Epithelial cell of proximal tubule (primary cell): ENCODE results near the gene TET3. TPM values are rescaled to one million over a fixed set of nuclear protein-coding genes. Genes with fewer than 3 reads are reported as not detected.

Experiments used
- DNase-seq: peaks from one replicate; pipeline ENCODE4 v3.0.0-alpha.2; 2011; ENCODE audit warnings: low read depth
- H3K4me3 ChIP-seq: 2 replicates; pipeline ENCODE4 v1.5.1; 2011; ENCODE audit warnings: low read depth, mild to moderate bottlenecking, low read length
- total RNA-seq: library from RNA; depleted of rRNA; stranded (reverse); fragments of >200 nt; gene quantifications from 2 replicates; pipeline ENCODE4 v1.2.3, GENCODE V29; 2015
- TF ChIP-seq, protein P1 (sequence below): conservative IDR thresholded peaks from 2 replicates; pipeline ENCODE4 v1.5.1; 2012; ENCODE audit warnings: low read depth, mild to moderate bottlenecking, low read length

Gene TET3
- total RNA-seq, 1 donor from 2014 or later, result 4.8 TPM

DNA sequence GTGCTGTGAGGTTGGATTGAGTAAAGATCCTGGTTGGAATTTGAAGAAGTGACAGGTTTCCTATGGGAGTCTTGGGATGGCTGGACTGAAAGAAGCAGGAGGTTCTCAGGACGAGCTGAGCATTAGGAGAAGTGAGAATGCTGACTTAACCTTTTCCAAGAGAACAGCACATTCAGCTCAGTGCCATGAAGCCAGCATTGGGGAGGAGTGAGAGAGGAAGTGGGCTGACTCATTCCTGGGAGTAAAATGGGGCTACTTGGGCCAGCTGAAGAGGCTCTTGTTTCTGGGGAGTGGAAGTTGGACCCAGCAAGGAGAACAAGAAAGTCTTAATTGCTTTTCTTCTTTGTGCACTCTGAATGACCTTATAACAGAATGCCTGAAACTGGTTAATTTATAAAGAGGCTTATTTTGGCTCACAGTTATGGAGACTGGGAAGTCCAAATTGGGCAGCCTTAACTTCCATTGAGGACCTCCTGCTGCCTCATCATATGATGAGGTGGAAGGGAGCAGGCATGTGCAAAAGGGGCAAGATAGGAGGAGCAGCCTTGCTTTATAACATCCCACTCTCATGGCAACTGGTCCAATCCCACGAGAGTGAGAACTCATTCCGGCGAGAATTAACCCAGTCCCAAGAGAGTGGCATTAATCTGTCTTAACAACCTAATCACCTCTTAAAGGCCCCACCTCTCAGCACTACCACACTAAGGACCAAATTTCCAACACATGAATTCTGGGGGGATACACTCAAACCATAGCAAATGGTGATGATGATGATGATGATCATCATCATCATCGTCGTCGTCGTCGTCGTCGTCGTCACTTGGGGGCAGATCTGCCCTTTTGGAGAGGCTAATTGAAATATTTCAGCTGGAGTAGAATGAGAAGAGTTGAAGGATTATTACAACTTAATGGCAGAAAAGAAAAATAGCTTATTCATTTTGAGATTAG is 31.9 kb upstream of the TET3 start:
- TF ChIP-seq, protein P1, sequence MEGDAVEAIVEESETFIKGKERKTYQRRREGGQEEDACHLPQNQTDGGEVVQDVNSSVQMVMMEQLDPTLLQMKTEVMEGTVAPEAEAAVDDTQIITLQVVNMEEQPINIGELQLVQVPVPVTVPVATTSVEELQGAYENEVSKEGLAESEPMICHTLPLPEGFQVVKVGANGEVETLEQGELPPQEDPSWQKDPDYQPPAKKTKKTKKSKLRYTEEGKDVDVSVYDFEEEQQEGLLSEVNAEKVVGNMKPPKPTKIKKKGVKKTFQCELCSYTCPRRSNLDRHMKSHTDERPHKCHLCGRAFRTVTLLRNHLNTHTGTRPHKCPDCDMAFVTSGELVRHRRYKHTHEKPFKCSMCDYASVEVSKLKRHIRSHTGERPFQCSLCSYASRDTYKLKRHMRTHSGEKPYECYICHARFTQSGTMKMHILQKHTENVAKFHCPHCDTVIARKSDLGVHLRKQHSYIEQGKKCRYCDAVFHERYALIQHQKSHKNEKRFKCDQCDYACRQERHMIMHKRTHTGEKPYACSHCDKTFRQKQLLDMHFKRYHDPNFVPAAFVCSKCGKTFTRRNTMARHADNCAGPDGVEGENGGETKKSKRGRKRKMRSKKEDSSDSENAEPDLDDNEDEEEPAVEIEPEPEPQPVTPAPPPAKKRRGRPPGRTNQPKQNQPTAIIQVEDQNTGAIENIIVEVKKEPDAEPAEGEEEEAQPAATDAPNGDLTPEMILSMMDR, result no peak
- no peak overlapping the region for H3K4me3 ChIP-seq
- DNase-seq, result no peak

DNA sequence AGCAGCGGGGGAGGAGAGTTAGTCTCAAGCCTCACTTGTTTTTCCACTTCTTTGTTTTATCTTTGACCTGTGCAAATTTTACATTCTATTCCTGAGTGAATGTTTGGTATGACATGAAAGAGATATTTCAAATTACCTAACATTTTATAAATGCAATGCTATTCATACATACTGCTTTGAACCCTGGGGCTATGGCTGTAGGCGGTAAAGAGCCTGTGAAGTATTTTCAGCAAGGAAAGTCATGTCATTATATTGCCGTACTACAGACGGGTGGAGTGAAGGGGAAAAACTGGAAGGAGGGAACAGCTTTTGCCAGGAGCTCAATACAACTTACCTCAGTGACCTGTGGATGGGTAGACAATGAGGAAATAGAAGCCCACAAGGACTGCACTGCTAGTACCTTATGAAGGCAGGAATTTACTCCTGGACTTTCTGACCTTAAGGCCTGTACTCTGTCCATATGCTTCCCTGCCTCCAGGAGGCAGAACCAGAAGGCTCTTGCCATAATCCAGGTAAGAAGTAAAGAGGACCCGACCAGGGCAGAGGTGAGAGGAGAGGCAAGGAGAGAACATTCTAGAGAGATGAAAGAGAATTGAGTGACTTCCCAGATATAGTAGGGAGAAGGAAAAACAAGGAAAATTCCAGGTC is 28.4 kb upstream of the TET3 start:
- no peak for DNase-seq
- H3K4me3 ChIP-seq, result no peak overlapping the region

DNA sequence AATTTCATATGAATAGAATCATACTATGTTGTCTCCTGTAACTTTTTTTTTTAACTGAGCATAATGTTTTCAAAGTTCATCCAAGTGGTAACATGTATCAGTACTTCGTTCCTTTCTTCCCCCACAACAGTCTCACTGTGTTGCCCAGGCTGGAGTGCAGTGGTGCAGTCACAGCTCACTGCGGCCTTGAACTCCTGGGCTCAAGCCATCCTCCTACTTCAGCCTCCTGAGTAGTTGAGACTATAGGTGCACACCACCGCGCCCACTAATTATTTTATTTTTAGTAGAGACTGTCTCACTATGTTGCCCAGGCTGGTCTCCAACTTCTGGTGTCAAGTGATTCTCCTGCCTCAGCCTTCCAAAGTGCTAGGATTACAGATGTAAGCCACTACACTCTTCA is 23.4 kb upstream of the TET3 start:
- TF ChIP-seq, protein P1, result no peak
- DNase-seq, result no peak
- H3K4me3 ChIP-seq, result no peak overlapping the region

More for the DNA sequence above, 28.4 kb upstream of the TET3 start:
- TF ChIP-seq, protein P1, result peak; percentile 25

DNA sequence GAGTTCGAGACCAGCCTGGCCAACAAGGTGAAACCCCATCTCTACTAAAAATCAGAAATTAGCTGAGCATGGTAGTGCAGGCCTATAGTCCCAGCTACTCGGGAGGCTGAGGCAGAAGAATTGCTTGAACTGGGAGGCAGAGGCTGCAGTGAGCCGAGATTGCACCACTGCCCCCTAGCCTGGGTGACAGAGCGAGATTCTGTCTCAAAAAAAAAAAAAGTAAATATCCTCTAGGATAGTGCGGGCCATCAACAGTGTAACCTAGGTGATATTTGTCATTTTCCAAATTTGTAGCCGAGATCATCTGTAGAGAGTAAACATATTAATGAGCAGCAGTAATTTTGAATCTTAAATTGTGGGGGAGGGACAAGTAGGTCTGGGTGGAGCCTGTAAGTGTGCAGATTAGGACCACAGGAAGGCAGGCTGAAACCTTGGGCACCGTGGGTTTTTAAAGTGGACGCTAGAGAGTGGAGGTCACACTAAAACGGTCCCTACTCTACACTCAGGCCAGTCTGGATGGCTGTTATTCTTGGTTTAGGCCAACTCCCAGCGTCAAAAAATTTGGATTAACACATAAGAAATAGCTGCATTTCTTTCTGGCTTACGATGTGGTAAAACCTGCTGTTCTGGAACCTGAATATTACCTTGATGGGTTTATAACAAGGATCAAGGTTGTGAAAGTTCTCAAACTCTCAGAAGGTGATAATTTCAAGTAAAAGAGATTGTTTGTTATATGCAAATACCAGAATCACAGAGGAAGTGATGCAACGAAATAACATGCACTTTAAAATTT is 22.7 kb upstream of the TET3 start:
- TF ChIP-seq, protein P1, result no peak
- DNase-seq, result no peak

DNA sequence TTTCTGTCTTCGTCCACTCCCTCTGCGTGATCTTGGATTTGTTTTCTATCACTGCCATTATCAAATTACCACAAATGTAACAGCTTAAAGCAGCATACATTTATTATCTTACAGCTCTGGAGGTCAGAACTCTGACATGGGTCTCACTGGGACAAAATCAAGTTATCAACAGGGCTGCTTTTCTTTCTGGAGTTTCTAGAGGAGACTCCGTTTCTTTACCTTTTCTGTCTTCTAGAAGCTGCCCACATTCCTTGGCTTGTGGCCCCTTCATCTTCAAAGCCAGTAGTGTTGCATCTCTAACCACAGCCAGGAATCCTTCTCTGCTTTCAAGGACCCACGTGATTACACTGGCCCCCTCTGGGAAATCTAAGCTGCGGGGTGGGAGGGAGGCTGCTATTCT is 21.9 kb upstream of the TET3 start:
- no peak overlapping the region for H3K4me3 ChIP-seq
- no peak for DNase-seq
- TF ChIP-seq, protein P1, result no peak

More for the DNA sequence above, 22.7 kb upstream of the TET3 start:
- no peak overlapping the region for H3K4me3 ChIP-seq

DNA sequence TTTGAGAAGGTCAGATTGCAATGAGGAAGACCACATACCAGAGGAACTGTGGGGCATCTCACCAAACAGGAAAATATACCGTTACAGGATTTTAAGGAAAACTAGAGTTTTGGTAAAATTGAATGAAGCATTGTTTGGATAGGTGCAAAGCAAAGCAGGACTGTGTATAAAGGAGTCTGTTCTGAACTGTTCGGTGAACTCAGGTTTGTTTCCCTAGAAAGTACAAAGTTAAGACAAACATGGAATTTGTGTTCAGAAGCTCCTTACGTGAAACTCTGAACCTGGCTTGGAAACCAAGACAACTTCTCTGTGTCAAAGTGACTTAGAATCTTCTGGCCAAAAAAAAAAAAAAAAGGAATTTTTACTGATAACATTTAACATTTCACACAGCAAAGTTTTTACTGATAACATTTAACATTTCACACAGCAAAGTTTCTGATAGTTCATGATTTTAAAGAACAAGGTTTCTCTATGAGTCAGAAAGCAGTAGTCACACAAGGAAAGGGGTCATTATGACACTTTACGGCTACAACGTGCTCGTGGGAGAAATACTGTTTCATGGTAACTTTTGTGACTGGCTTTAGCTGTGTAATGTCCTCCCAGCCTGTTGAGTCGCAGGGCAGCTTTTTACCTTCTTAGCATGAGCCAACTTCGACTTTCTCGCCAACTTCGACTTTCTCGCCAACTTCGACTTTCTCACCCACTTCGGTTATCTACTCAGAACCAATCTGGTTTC is 21.2 kb upstream of the TET3 start:
- H3K4me3 ChIP-seq, result no peak overlapping the region
- DNase-seq, result no peak
- TF ChIP-seq, protein P1, result no peak
